Measurements from ENCODE around the gene CDK12.

CDK12 gene

GRCh38 chr17:39580082-39580468, 118.8 kb downstream of the CDK12 start:
- TF ChIP-seq CTCF (conservative IDR thresholded peaks at IDR 0.05; ENCODE audit: control insufficient read depth, insufficient read depth, low read depth, low read length) = no peak
- H3K4me3 ChIP-seq (ENCODE audit: control insufficient read depth, low read depth, low read length) = no peak overlapping the region
- DNase-seq (ENCODE audit: low read depth) = no peak

DNA sequence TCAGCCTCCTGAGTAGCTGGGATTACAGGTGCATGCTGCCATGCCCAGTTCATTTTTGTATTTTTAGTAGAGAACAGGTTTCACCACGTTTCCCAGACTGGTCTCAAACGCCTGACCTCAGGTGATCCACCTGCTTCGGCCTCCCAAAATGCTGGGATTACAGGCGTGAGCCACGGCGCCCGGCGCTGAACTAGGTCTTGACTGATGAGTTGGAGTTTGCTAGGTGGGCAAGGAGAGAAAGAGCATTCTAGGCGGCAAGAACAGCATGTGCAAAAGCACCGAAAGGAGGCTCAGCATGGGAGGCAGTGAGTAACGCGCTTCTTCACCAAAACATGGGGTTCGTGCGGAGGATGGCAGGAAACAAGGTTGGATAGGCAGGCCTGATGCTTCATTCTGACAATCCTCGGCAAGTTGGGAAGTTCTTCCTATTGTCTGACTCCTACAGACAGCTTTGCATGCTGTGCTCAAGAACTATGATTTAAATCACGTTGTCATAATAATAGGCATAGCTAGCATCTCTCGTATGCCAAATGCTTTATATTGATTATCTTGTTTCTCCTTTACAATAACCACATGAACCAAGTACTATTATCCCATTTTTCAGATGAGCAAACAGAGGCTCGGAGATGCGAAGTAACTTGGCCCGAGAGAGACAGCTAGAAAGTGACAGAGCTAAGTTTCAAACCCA, 119.9 kb downstream of the CDK12 start:
- no peak overlapping the region for H3K4me3 ChIP-seq (ENCODE audit: control insufficient read depth, low read depth, low read length)
- no peak for TF ChIP-seq CTCF (conservative IDR thresholded peaks at IDR 0.05; ENCODE audit: control insufficient read depth, insufficient read depth, low read depth, low read length)
- DNase-seq (ENCODE audit: low read depth) = no peak

GRCh38 chr17:39581759-39582085, 120.4 kb downstream of the CDK12 start:
- no peak overlapping the region for H3K4me3 ChIP-seq (ENCODE audit: control insufficient read depth, low read depth, low read length)
- TF ChIP-seq CTCF (conservative IDR thresholded peaks at IDR 0.05; ENCODE audit: control insufficient read depth, insufficient read depth, low read depth, low read length) = no peak
- no peak for DNase-seq (ENCODE audit: low read depth)

GRCh38 chr17:39582658-39583057, 121.4 kb downstream of the CDK12 start:
- DNase-seq (ENCODE audit: low read depth) = no peak
- no peak for TF ChIP-seq CTCF (conservative IDR thresholded peaks at IDR 0.05; ENCODE audit: control insufficient read depth, insufficient read depth, low read depth, low read length)

More at GRCh38 chr17:39582658-39583057, 121.4 kb downstream of the CDK12 start:
- H3K4me3 ChIP-seq (ENCODE audit: control insufficient read depth, low read depth, low read length) = no peak overlapping the region
